ENCODE measurements around the gene VIT.

DNA sequence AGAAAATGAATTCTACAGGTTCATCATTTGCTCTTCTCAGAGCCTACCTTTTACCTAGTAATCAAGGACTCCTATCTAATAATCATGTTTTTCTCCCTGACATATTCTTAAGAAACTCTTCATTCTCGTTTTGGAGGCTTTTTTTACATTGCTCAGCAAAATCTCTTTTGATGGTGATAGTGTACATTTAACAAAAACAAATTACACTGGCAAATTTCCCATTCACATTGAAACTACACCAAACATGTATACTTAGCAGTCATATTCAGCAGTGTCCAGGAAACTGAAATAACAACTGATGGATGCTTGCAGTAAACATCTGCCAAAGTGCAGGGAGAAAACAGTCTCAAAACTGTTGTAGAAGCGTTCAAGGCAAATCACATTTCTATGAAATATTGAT is 4.4 kb upstream of the VIT start:
- TF ChIP-seq, protein P1, sequence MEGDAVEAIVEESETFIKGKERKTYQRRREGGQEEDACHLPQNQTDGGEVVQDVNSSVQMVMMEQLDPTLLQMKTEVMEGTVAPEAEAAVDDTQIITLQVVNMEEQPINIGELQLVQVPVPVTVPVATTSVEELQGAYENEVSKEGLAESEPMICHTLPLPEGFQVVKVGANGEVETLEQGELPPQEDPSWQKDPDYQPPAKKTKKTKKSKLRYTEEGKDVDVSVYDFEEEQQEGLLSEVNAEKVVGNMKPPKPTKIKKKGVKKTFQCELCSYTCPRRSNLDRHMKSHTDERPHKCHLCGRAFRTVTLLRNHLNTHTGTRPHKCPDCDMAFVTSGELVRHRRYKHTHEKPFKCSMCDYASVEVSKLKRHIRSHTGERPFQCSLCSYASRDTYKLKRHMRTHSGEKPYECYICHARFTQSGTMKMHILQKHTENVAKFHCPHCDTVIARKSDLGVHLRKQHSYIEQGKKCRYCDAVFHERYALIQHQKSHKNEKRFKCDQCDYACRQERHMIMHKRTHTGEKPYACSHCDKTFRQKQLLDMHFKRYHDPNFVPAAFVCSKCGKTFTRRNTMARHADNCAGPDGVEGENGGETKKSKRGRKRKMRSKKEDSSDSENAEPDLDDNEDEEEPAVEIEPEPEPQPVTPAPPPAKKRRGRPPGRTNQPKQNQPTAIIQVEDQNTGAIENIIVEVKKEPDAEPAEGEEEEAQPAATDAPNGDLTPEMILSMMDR (IDR thresholded peaks at IDR 0.05): no peak
- TF ChIP-seq EP300 (IDR thresholded peaks at IDR 0.05): no peak
- no peak for TF ChIP-seq POLR2A (IDR thresholded peaks at IDR 0.05)
